ENCODE measurements around the gene HDAC1. TPM values are rescaled to one million over a fixed set of nuclear protein-coding genes. Genes with fewer than 3 reads are reported as not detected.

HDAC1 gene
- total RNA-seq, 1 donor from 2014 or later: 40.4 TPM

- TF ChIP-seq CTCF (IDR thresholded peaks at IDR 0.05; ENCODE audit: borderline replicate concordance): no peak
- no peak for DNase-seq
- H3K4me3 ChIP-seq: no peak overlapping the region
- H3K9me3 ChIP-seq (replicated peaks): no peaks in the 10 kb centered on the region
- H3K36me3 ChIP-seq: no peaks in the 10 kb centered on the region
- H3K27ac ChIP-seq (replicated peaks): no peak overlapping the region
- no peaks in the 10 kb centered on the region for H3K27me3 ChIP-seq (ENCODE audit: low read depth)
- intact Hi-C loops (cut with micrococcal nuclease): no loop called here
- peaks cover 43% of the 10 kb centered on the region for H3K4me1 ChIP-seq
Observed at GRCh38 chr1:32341971-32342370, 50.1 kb downstream of the HDAC1 start.

GRCh38 chr1:32342704-32343103 lies 50.8 kb downstream of the HDAC1 start:
- Histone ChIP-seq H3K4me3 (no peak overlapping the region), H3K36me3 (no peaks in the 10 kb centered on the region), H3K27ac (replicated peaks) (no peak overlapping the region), H3K4me1 (peaks cover 36% of the 10 kb centered on the region), H3K9me3 (replicated peaks) (no peaks in the 10 kb centered on the region), H3K27me3 (ENCODE audit: low read depth) (no peaks in the 10 kb centered on the region)
- no peak for DNase-seq
- intact Hi-C loops (cut with micrococcal nuclease): no loop called here
- no peak for TF ChIP-seq CTCF (IDR thresholded peaks at IDR 0.05; ENCODE audit: borderline replicate concordance)

GRCh38 chr1:32345289-32345827 lies 53.5 kb downstream of the HDAC1 start:
- no peaks in the 10 kb centered on the region for H3K36me3 ChIP-seq
- no peaks in the 10 kb centered on the region for H3K27me3 ChIP-seq (ENCODE audit: low read depth)
- no peaks in the 10 kb centered on the region for H3K9me3 ChIP-seq (replicated peaks)
- H3K4me1 ChIP-seq: peaks cover 45% of the 10 kb centered on the region
- H3K27ac ChIP-seq (replicated peaks): peak overlapping the region; percentile 16
- no peak for DNase-seq
- intact Hi-C loops (cut with micrococcal nuclease): no loop called here
- H3K4me3 ChIP-seq: no peak overlapping the region
- no peak for TF ChIP-seq CTCF (IDR thresholded peaks at IDR 0.05; ENCODE audit: borderline replicate concordance)

DNA sequence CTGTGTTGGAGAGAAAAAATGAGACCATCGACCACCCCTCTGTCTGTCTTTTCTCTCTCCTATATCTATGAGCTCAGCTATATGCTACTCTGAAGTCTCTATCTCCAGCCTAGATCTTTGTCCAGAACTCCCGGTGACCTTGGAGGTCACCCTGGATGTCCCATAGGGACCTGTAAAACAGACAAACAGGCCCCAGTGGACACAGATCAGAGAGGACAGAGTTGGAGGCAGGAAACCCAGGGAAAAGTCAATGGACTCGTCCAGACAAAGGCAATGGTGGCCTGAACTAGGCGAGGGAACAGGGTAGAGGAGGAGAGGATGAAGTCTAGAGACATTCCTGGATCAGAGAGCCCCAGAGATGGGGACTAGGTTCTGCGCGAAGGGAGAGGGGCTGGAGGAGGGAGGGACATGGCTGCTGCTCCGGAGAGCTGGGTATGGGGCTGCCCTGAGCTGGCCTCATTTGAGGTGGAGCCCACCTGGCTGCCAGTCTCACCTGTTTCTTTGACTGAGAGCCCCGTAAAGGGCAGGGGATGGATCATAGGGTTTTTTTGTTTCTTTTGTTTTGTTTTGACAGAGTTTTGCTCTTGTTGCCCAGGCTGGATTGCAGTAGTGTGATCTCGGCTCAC lies 54.8 kb downstream of the HDAC1 start:
- Histone ChIP-seq H3K27me3 (ENCODE audit: low read depth) (no peaks in the 10 kb centered on the region), H3K27ac (replicated peaks) (no peak overlapping the region), H3K4me1 (peaks cover 50% of the 10 kb centered on the region), H3K36me3 (no peaks in the 10 kb centered on the region), H3K4me3 (no peak overlapping the region), H3K9me3 (replicated peaks) (no peaks in the 10 kb centered on the region)
- intact Hi-C loops (cut with micrococcal nuclease): no loop called here
- TF ChIP-seq CTCF (IDR thresholded peaks at IDR 0.05; ENCODE audit: borderline replicate concordance): no peak
- no peak for DNase-seq

DNA sequence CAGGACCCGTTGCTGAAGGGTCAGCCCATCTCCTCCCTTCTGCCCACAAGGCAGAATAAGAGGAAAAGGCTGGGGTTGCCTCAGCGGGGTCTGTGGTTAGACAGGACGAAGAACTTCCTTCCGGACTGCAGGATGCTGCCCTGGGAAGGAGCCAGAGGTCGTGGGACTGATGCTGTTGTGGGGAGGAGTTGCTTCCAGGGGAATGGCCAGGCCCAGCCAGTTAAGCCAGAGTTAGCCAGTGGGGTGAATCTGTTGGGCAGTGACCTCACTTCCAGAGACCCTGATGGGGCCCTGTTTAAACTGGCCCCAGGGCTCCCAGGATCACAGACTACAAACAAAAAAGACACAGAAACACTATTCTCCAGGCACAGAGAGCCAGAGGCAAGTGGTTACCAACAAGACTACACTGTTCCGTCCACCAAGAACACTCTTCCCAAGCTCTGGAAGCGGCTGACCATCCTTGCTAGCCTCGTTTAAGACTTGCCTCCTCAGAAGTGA lies 57.4 kb downstream of the HDAC1 start:
- Histone ChIP-seq H3K4me1 (peaks cover 74% of the 10 kb centered on the region), H3K9me3 (replicated peaks) (no peaks in the 10 kb centered on the region)
- DNase-seq: peak; percentile 62

More for the DNA sequence above, 57.4 kb downstream of the HDAC1 start:
- peak overlapping the region; percentile 94 for H3K27ac ChIP-seq (replicated peaks)
- intact Hi-C loops (cut with micrococcal nuclease): no loop called here
- no peaks in the 10 kb centered on the region for H3K36me3 ChIP-seq
- no peak for TF ChIP-seq CTCF (IDR thresholded peaks at IDR 0.05; ENCODE audit: borderline replicate concordance)
- H3K4me3 ChIP-seq: no peak overlapping the region
- no peaks in the 10 kb centered on the region for H3K27me3 ChIP-seq (ENCODE audit: low read depth)
